ENCODE measurements around the gene PSMD13. TPM values are rescaled to one million over a fixed set of nuclear protein-coding genes. Genes with fewer than 3 reads are reported as not detected.

Gene PSMD13
- total and polyA plus RNA-seq, 2 of the 4 experiments (the other 2 are of a cell fraction) = 177 to 217 TPM

- no peak within 1 kb of the TSS for H3K4ac ChIP-seq (ENCODE audit: low read depth, low read length)
- H3K9me1 ChIP-seq (ENCODE audit: insufficient read depth, low read length) = no peaks in the 10 kb centered on the region
- H3K4me1 ChIP-seq (ENCODE audit: control insufficient read depth, insufficient read depth, low read length) = no peaks in the 10 kb centered on the region; the same call in 1 of the 2 replicates
- no peak within 1 kb of the TSS for H2BK120ac ChIP-seq (ENCODE audit: low read depth, low read length)
- dilution Hi-C loops (cut with HindIII; ENCODE audit: low sequenced_read_pairs, unreplicated experiment) (no loop called here), in situ Hi-C loops (cut with MboI; ENCODE audit: low sequenced_read_pairs) (no loop called here), intact Hi-C loops (cut with micrococcal nuclease) (no loop called here)
- H3K9me3 ChIP-seq (ENCODE audit: control insufficient read depth, insufficient read depth, low read length) = no peaks in the 10 kb centered on the region
- H3K18ac ChIP-seq (ENCODE audit: low read depth, low read length) = no peak within 1 kb of the TSS
- H3K79me1 ChIP-seq (ENCODE audit: low read depth in 1 of 2, low read length in 2 of 2) = no peaks in the 10 kb centered on the region
- H3K27ac ChIP-seq (ENCODE audit: insufficient read depth, low read length) = no peak within 1 kb of the TSS
- no TSS peak for BruUV-seq (replicated peaks)
- WGBS, 2 experiments (ENCODE audit: extremely low coverage in 2 of 2, insufficient read length in 1 of 2) = 87% methylated on average over 19 of the region's 40 CpGs; no CpG with 5 or more reads in 1 of the 2 experiments
- no peak within 1 kb of the TSS for H3K56ac ChIP-seq (ENCODE audit: extremely low read depth, insufficient read depth, low read length)
- H4K5ac ChIP-seq (ENCODE audit: low read depth, low read length) = no peak within 1 kb of the TSS
- ChIA-PET POLR2A (ENCODE audit: unreplicated experiment) (no interaction called here), CTCF (no interaction called here)
- no peak within 1 kb of the TSS for H2BK15ac ChIP-seq (ENCODE audit: low read depth, low read length)
- no peak for DNase-seq
- no peak within 1 kb of the TSS for H3K14ac ChIP-seq (replicated peaks; ENCODE audit: low read depth, low read length)
- ATAC-seq (ENCODE audit: low read depth) = no peak
- H4K8ac ChIP-seq (ENCODE audit: low read depth in 2 of 2, low read length in 2 of 2) = no peak within 1 kb of the TSS
- H3K4me3 ChIP-seq (ENCODE audit: insufficient read depth, low read depth, low read length) = no peak within 1 kb of the TSS
- H3K9ac ChIP-seq (ENCODE audit: low read depth, low read length) = no peak within 1 kb of the TSS
- H4K91ac ChIP-seq (ENCODE audit: insufficient read depth, low read depth, low read length) = no peak within 1 kb of the TSS
- peaks cover 4% of the 10 kb centered on the region; the same call in 1 of the 2 replicates for H3K36me3 ChIP-seq (ENCODE audit: control insufficient read depth, insufficient read depth, low read length)
- H2AFZ ChIP-seq (replicated peaks; ENCODE audit: low read length, poor library complexity) = no peak within 1 kb of the TSS
- H3K23ac ChIP-seq (ENCODE audit: low read depth, low read length) = 0 out of 2 replicates have a peak within 1 kb of the TSS, but pooled peaks have one; percentile 16
- H3K4me2 ChIP-seq (ENCODE audit: low read depth, low read length) = peak within 1 kb of the TSS; percentile 8; the same call in 1 of the 2 replicates
- H2AK5ac ChIP-seq (ENCODE audit: low read depth, low read length) = no peak within 1 kb of the TSS; the same call in 1 of the 2 replicates
- H2BK20ac ChIP-seq (ENCODE audit: low read depth, low read length) = no peak within 1 kb of the TSS
- H3K27me3 ChIP-seq (ENCODE audit: control insufficient read depth, insufficient read depth, low read length) = peaks cover 8% of the 10 kb centered on the region
- TF ChIP-seq MAFK (IDR thresholded peaks at IDR 0.05; ENCODE audit: low read depth, low read length) (no peak), BHLHE40 (IDR thresholded peaks at IDR 0.05; ENCODE audit: low read depth, low read length) (no peak)
- H2AK9ac ChIP-seq (replicated peaks; ENCODE audit: low read depth, low read length, poor library complexity) = no peak within 1 kb of the TSS
- no peak within 1 kb of the TSS for H2BK5ac ChIP-seq (ENCODE audit: low read depth, low read length, poor library complexity, severe bottlenecking)
- no peaks in the 10 kb centered on the region for H4K20me1 ChIP-seq (ENCODE audit: insufficient read depth, low read length)
Measured at GRCh38 chr11:299081-299891, 62.5 kb downstream of the PSMD13 start, which contains the start of gene IFITM5. Gene IFITM5, minus strand, starts transcription at chr11:299526. Its CDS starts 36 bp downstream, at chr11:299490.
